ENCODE measurements around the gene RNF152.

Gene RNF152

GRCh38 chr18:61854578-61855448 lies 38.0 kb downstream of the RNF152 start:
- no peak for DNase-seq (ENCODE audit: low read depth in 2 of 3, low spot score in 2 of 3)

DNA sequence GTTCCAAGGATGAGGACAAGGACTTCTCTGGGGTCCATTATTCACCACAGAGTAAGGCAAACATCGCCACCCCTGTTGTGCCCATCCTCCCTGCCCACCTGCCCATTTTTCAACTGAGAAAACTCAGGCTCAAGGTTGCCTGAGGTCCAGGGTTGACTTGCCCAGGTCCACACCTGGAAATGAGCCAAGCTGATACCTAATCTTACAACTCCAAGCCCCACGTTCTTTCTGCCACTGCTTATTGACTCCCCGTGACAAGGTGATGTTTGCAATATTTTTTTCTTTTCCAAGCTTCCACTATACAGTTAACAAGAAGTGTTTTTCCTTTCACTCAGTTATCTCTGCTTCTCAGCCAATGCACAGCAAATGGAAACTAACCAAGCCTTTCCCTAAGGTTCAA lies 39.0 kb downstream of the RNF152 start:
- no peak for DNase-seq (ENCODE audit: low read depth in 2 of 3, low spot score in 2 of 3)

DNA sequence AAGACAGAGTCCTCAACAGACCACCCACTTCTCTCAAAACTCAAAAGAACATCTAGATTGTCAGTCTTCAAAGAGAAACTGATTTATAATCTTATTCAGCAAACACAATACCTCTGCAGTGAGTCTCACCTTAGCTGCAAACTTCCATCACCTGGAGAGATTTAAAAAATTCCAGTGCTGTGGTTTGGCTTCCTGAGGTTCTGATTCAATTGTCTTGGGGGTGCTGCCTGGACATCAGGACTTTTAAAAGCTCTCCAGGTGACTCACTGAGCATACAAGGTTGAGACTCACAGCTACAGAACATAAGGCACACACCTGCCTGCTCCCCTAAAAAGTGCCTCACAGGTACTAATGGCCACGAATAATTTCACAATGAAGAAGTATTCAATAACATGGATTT lies 40.3 kb downstream of the RNF152 start:
- DNase-seq (ENCODE audit: low read depth in 2 of 3, low spot score in 2 of 3), result no peak

DNA sequence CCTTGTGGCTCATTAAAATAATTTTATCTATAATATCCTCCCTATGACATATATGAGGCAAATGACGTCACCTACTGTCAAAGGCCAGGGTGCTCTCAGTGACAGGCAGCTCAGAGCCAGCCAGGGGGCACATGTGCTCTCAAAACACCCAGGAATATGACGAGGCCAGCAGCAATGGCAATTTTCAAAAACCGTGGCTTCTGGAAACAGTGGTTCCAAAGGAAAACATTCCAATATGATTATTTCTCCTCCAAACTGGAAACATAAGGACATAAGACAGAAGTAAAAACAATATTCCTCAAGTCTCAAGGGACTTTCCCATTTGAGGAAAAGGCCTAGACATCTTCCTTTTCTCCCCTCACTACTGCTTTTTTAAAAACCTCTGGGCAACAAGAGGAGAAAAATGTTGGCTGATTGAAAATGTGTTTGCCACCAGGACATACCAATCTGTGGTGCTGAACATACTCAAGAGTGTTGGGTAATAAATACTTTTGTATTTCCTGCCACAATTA lies 40.8 kb downstream of the RNF152 start:
- DNase-seq (ENCODE audit: low read depth in 2 of 3, low spot score in 2 of 3), result no peak

DNA sequence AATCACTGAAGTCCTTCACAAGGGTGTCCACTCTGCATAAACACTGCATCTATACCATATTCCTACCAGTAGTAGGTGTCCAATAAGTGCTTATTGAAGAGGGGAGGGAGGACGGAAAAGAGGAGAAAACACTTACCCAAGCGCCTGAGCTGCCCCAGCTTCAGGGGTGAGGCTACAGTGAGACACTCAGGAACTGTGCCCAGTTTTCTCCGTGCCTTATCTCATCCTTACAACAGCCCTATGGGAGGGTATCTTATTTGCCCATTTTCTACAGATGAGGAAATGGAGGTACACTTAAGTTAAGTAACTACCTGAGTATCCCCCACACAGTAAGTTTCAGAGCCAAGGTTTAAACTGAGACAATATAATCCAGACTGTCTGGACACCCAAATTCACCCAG lies 41.5 kb downstream of the RNF152 start:
- DNase-seq (ENCODE audit: low read depth in 2 of 3, low spot score in 2 of 3), result no peak

DNA sequence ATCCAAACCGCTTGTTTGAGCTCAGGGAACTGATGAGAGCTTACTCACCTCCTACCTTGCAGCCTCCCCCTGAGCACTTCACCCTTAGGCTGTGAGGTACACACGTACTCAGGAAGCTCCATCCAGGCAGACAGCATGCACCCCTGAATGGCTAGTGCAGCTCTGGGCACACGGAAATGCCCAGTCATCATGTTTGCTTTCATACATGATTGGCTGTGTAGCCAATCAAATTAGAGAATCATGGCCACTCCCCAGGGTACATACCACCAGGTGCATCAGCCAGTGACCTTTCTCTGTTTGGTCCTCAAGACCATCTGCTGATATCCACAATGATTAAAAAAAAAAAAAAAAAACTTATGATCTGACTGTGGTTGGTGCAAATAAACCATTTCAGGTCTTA lies 42.1 kb downstream of the RNF152 start:
- no peak for DNase-seq (ENCODE audit: low read depth in 2 of 3, low spot score in 2 of 3)

- DNase-seq (ENCODE audit: low read depth in 2 of 3, low spot score in 2 of 3), result no peak
Observed at GRCh38 chr18:61847164-61847791, 45.5 kb downstream of the RNF152 start.

DNA sequence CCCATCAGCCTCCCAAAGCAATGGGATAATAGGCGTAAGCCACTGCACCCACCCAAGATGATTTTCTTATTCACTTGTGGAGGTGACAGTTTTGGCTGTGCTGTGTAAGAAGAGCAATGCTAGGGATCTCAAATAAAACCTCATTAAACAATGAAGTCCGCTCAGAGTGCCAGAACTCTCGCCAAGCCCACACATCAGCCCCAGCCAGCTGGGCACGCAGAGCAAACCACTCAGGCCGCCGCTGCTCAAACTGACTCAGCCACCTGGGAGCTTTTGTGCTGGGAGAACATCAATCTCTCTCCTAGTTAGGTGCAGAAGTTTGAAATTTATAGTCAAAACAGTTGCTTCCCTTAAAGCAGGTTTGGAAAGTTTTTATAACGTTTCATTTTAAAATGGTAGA lies 47.6 kb downstream of the RNF152 start:
- no peak for DNase-seq (ENCODE audit: low read depth in 2 of 3, low spot score in 2 of 3)

- no peak for DNase-seq (ENCODE audit: low read depth in 2 of 3, low spot score in 2 of 3)
Observed at GRCh38 chr18:61844726-61845125, 48.1 kb downstream of the RNF152 start.

DNA sequence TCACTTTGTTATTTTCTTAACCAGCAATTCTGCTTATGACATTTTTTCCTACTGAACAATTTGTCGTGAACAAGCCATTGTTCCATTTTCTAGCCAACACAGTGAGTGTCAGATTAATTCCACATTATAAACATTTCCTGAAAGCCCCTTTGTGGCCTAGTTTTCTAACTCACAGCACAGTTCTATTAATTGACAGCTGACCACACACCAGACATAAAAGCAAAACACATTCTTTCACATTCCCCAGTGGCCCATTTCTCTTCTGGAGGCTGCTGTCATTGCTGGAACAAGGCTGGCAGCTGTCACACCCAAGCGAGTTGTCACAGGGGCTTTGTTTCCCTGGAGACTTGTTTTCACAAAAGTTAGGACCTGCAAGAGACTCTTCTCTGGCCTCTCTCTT lies 50.7 kb downstream of the RNF152 start:
- DNase-seq (ENCODE audit: low read depth in 2 of 3, low spot score in 2 of 3), result no peak

GRCh38 chr18:61841706-61842105 lies 51.1 kb downstream of the RNF152 start:
- no peak for DNase-seq (ENCODE audit: low read depth in 2 of 3, low spot score in 2 of 3)

- no peak for DNase-seq (ENCODE audit: low read depth in 2 of 3, low spot score in 2 of 3)
Observed at GRCh38 chr18:61840324-61840723, 52.5 kb downstream of the RNF152 start.

DNA sequence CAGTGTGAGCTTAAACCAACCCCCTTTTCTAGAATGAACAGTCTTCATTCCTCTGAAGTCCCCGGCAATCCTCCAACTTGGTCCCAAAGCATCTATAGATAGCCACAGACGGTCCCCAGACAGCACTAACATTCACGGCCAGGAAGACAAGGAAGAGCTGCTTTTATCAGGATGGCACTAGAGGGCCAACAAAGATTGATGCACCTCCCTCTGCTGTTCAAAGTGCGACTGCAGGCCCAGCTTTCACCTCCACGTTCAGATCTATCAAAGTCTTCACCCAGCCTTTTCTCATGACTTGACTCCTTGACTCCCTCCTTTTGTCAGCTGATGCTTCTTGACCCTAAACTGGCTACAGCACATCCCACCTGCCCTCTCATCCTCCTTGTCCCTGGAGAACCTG lies 54.3 kb downstream of the RNF152 start:
- DNase-seq (ENCODE audit: low read depth in 2 of 3, low spot score in 2 of 3), result no peak

- no peak for DNase-seq (ENCODE audit: low read depth in 2 of 3, low spot score in 2 of 3)
Observed at GRCh38 chr18:61833978-61834377, 58.8 kb downstream of the RNF152 start.

DNA sequence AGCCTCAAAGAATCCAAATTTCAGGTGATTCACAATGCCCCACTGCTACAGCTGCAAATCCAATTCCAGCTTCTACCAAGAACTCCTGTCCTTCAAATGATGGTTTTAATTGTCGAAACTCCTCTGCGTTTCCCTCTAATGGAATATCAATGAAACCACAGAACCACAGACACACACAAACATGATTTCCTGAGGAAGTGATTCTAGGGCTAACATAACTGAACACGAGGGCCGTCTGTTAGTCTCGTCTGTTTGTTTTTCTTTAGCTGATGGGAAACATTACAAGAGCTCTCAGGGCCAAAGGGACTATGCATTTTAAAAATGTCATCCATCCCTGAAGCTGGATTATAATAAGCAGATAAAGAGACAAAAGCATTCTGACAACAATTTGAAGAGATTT lies 59.4 kb downstream of the RNF152 start:
- DNase-seq (ENCODE audit: low read depth in 2 of 3, low spot score in 2 of 3), result no peak

DNA sequence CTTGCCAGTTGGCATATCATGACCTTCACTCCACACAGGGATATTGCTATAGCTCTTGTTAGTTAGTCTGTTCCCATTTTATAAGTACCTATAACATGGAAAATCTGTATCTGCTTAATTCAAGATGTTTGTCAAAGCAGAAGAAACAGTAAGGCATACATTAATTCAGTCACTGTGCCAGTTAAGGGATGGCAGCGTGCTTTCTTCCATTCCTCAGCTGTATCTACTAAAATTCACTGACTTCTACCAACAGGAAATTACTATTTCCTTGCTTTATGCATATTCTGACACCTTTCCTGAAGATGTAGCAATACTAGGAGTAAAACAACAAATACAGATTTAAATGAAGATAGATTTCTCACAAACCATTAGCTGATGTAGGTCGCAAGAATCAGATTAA lies 59.9 kb downstream of the RNF152 start:
- DNase-seq (ENCODE audit: low read depth in 2 of 3, low spot score in 2 of 3), result no peak

- no peak for DNase-seq (ENCODE audit: low read depth in 2 of 3, low spot score in 2 of 3)
Observed at GRCh38 chr18:61831071-61831470, 61.7 kb downstream of the RNF152 start.

DNA sequence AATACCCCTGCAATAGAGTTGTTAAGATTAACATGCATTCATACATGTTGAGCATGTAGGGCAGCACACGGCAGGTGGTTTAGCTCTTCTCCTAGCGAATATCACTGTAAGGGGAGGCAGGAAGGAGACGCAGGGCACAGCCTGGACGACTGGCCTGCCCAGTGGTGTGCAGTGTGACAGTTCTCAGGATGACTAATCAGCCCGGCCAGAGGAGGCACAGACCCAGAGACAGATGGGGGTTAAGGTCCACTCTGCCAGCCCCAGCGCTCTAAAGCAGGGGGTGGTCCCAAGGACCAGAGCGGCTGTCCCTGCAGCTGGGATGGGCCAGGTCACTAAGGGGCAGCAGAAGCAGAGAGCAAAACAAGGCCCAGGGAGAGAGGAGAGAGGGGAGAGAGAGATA lies 63.7 kb downstream of the RNF152 start:
- DNase-seq (ENCODE audit: low read depth in 2 of 3, low spot score in 2 of 3), result no peak

GRCh38 chr18:61827591-61827990 lies 65.2 kb downstream of the RNF152 start:
- DNase-seq (ENCODE audit: low read depth in 2 of 3, low spot score in 2 of 3), result no peak

DNA sequence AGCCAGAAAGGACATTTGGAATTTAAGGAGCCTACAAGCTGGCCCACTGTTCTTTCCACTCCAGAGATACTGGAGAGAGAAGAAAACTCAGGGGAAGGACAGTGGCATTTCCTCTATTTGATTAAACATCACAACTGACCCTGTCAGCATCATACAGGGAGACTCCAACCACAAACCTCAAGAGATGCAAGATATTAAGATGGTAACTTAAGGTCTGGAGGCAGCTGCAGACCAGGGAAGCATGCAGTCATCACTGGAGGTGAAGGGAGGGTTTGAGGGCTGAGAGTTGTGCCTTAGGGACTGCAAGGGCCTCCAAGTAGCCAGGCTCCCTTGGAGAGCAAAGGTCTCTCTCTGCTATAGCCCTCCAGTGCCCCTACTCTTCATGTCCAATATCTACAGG lies 67.4 kb downstream of the RNF152 start:
- DNase-seq (ENCODE audit: low read depth in 2 of 3, low spot score in 2 of 3), result no peak

DNA sequence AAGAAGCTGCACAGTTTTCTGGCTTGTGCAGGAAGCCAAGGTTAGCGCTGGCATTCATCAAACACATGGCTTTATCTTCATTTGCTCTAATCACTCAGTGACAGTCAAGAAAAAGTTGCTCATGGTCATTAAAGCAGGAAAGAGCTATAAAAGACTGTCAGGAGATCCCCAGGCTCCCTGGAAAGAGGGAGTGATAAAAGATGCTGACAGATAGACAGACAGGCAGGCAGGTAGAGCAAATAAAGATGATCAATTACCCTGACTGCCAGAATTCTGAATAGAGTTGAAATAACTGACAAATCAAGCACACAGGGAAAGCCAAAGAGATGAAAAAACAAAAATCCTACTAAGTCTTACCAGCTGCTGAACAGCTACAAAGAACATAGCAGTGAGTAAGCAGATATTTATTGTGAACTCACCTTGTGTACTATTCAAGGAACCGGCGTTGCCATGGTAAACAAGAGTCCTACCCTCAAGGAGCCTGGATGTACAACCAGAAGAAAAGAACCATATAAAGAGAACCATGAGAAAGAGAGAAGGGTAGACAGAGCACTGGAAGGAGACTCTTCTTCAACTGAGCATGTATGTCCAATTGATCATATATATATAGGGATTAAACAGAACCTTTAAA lies 68.0 kb downstream of the RNF152 start:
- no peak for DNase-seq (ENCODE audit: low read depth in 2 of 3, low spot score in 2 of 3)

- no peak for DNase-seq (ENCODE audit: low read depth in 2 of 3, low spot score in 2 of 3)
Observed at GRCh38 chr18:61823595-61823994, 69.2 kb downstream of the RNF152 start.
